Eye (tissue), 1 donor: ENCODE measurements around the gene SHISA9.

ENCODE experiments used
- DNase-seq: peaks from one replicate; pipeline ENCODE4 v3.0.0-alpha.2; 2015

Gene SHISA9

DNA sequence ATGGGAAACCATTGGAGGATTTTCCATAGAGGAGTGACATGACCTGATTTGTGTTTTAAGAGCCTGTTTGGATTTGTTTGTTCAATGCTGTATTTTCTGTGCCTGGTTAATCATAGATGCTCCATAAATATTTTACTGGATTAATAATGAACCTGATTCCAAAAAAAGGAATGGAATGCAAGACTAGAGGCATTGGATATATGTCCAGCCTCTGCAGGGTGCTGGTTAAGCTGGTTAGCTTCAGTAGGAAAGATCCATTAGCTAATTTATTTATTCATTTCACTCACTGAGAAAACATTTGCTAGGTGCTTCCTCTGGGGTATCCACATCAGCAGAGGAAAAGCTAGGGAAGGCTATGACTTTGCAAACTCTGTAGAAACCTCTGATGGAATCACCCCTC, 57.7 kb downstream of the SHISA9 start:
- DNase-seq = no peak

DNA sequence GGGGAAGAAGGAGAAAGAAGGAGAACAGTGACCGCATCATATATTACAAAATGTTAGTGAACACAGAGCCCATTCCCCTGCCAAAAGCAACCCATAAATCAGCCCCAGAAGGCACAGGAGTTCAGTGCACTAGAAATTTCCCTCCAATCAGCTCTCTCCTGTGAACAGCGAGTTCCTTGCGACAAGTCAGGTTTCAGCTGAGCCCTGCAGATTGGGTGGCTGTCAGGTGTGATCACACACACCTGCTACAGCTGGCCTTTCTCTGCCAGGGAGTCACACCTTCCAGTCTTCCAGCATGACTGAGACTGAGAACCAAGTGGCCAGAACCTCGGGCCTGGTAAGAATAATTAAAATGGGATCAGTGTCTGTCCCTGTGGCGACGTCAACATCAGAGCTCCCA, 60.2 kb downstream of the SHISA9 start:
- DNase-seq = no peak

- DNase-seq = no peak
Measured at GRCh38 chr16:12964461-12964860, 63.1 kb downstream of the SHISA9 start.

DNA sequence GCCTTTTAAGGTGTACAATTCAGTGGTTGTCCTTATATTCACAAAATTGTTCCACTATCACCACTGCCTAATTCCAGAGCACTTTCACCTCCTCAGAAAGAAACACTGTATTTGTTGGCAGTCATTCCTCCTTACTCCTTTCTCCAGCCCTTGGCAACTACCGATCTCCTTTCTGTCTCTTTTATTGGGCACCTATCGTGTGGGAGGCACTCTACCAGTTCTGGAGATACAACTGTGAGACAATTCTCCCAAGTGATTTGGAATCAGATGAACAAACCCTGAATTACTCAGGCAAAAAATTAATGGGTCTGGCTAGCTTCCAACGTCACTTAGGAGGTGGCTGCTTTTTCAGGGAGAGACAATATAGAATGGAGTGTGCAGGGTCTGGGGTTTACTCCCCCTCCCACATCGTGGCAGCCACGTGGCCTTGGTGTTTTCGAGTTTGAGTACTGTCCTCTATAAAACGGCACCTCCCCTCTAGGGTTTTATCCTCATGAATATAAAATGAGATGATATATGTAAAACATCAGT, 63.9 kb downstream of the SHISA9 start:
- DNase-seq = peak; percentile 9

DNA sequence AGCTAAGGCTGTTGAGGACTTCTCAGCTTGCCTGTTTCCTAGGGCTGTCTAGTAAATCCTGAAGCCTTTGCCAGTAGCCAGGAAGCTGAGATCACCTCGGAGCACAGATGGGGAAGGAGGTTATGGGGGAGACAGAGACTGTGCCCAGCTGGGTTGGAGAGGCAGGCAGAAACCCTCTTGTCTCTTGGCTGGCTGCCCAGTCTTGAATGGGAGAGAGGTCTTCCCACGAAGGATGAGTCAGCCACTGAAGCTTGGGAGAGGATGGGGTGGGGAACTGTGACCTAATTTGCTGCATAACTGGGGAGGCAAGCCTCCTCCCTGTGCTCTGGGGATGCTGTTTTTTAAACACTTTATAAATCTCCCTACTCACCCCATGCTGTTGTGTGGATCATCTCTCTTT, 69.8 kb downstream of the SHISA9 start:
- peak; percentile 30 for DNase-seq

- no peak for DNase-seq
Measured at GRCh38 chr16:12972246-12972645, 70.8 kb downstream of the SHISA9 start.

DNA sequence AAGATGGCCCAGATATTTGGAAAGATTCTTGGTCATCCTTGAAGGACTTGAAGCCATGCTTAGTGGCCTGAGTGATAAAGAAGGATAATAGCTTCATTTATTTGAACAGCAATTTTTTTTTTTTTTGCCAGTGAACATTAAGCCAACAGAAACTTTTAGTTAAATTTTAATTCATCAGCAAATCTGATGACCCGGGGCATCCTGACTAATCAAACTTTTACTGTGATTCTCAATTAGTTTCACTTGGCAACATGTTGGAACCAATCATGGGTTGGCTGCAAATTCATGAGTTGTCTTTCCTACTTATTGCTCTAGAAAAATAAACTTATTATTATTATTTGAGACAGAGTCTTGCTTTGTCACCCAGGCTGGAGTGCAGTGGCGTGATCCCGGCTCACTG, 74.4 kb downstream of the SHISA9 start:
- DNase-seq = no peak

DNA sequence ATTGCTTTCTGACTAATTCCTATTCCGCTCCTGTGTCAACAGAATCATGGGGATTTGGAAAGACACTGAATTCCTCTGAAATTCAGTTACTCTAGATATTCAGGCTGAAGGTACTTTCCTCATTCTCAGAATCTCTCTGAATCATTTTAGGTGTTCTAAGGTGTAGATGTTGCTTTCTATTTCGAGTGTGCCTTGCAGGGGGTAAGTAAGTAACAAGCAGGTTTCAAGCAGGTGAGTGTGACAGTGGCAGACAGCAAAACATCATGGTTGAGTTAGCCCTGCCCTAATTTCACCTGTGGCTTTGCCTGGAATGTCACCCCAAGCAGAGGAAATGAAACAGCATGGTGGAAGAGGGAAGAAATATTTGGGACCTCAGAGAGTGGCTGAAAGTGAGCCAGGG, 75.1 kb downstream of the SHISA9 start:
- DNase-seq = no peak

- DNase-seq = no peak
Measured at GRCh38 chr16:12976936-12977335, 75.5 kb downstream of the SHISA9 start.

DNA sequence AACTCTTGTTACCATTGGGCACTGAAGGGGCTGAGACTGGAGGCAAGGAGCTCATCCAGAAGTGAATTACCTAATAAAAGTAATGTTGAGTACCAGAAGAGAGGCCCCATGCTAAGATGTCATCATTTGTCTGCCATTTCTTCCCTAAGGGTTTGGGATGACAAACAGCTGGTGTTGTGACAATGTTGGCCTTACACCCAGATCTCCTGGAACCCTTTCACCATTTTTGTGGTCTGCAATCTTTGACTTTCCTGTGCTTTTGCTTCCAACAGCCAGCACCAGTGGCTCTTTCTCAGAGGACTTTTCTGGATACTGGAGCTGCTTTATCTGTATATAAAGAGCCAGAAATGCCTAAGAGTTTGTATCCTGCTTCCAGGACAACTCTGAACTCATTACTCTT, 84.1 kb downstream of the SHISA9 start:
- no peak for DNase-seq

DNA sequence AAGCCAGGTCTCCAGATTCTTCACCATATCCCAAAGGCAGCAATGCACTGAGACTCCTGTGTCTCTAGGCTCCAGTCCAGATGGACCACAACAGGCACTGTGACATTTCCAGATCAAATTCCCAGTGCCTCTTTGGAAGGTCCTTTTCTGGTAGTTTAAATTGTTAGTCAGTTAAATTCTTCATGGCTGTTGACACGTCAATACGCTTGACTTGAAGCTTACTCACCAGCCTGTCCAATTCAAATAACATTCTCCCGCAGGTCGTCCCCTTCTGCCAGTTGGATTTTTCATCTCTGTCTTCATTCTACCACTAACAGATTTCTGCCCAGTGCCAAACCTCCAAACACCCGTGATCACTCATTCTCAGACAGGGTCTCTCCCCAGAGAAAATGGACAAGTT, 86.7 kb downstream of the SHISA9 start:
- no peak for DNase-seq

GRCh38 chr16:12992066-12992465, 90.7 kb downstream of the SHISA9 start:
- no peak for DNase-seq

DNA sequence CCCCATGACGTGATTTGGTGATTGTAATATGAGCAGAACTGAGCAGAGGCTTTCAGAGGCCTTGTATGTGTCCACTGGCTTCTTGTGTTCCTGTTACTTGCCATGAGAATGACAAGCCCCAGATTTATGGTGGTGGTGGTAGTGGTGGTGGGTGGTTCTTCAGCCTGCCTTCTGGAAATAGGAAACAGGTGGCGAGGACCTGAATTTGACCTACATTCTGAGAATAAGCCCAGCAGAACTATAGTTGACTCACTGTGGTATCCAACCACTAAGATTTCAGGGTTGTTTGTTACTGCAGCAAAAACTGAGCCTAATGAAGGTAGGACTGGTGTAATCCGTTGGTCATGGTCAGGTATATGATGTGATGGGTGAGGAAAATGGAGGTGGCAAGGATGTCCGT, 93.0 kb downstream of the SHISA9 start:
- no peak for DNase-seq

DNA sequence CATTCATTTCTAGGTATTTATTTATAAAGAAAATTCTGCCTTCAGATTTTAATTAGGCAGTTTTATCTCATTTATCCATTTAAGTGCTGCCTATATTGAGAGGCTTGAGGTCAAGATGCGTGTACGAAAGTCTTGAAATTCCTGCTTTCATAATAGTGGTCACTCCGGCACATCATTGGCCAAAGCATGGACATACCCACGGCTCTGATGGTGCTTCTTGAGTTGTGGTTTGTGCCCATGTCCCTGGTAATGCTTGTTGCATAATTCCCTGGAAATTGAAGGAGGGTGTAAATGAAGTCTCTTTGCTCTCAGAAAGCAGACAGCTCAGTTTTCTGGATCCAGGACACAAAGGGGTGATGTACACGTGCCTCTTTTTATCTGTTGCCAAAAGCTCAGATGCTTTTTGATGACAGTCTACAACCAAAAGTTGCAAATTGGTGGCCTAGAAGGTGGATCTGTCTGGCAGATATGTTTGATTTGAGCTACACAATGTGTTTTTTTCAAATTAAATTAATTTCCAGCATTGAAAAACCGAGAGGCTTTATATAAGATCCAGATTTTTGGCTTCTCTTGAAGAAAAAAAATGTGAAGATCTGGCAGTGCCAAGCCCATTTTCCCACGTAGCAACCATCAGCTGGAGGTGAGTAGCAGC, 94.4 kb downstream of the SHISA9 start:
- no peak for DNase-seq

DNA sequence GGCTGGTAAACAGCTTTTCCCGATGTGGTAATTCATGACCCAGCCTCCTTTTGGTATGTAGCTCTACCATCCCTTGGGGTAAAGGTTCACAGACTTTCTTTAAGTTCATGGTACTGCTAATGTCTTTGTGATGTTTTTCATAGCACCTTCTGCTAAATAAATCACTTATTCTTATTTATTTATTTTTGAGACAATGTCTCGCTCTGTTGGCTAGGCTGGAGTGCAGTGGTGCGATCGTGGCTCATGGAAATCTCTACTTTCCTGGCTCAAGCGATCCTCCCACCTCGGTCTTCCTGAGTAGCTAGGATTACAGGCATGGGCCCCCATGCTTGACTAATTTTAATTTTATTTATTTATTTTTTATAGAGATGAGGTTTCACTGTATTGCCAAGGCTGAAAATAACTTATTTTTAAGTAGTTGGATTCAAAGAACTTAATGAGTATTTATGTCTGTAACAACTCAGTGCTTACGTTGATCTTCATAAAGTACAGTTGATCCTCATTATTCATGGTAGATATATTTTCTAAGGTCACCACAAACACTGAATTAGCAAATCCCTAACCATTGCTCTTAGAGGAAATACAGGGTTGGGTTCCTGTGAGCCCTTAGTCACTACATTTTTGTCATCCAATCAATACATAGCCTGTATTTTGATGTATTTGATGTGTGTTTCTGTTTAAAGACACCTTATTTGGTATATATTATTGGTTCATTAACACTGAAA, 97.1 kb downstream of the SHISA9 start:
- DNase-seq = no peak

DNA sequence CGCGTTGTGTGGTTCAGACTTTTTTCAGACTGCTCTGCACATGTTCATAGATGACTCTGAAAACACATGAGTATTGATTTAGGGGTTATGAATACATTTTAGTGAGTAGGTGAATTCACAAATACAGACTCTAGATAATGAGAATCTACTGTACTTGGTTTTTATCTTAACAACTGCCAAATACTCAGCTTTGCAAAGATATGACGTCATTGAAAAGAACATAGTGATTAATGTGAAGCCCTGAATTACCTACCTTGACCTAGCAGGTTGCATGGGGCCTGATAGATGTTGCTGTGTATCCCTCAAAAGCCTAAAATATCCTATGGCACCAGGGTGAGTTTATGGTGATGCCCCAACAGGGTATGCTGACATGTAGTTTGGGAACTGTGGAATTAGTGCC, 98.0 kb downstream of the SHISA9 start:
- no peak for DNase-seq

DNA sequence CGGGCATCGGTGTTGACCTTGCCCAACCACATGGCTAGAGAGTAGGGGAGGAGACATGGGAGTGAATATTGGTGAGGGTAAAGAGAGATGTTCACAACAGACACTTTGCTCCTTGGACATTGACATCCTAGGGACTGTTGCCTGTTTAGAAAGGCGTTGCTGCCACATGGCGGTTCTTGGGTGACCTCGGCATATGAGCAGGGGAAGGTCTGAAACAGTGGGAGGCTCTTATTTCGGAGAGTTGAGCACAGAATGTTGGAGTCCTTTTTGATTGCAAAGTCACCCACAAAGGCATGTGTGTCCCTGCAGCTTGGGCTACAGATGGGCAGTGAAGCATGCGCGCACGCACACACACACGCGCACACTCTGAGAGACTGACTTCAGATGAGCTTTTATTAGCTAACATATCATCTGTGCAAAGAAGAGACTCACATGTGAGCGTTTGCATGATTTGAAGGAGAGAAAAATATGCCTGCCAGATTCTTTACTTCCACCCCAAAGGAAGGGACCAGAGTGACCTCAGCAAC, 104.4 kb downstream of the SHISA9 start:
- peak; percentile 27 for DNase-seq

- peak; percentile 51 for DNase-seq
Measured at GRCh38 chr16:13012601-13013000, 111.2 kb downstream of the SHISA9 start.

DNA sequence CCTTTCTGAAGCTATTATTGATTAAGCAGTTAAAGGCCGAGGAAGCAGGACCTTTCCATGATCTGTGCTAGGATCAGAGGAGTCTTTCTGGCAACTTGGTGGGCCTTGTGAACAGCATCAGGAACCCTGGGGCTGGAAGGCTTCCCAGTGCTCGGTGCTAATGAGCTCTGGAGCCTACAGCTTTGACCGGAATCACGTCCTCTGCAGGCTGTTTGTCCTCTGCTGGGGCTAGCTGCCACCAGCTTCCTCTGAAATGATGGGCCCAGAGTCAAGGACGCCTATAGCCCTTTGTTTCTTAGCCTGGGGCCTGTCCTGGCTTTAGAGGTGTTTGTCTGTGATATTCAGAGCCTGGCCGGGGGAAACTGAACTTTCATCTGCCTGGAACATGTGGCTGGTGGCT, 111.6 kb downstream of the SHISA9 start:
- no peak for DNase-seq

- no peak for DNase-seq
Measured at GRCh38 chr16:13014476-13014875, 113.1 kb downstream of the SHISA9 start.

DNA sequence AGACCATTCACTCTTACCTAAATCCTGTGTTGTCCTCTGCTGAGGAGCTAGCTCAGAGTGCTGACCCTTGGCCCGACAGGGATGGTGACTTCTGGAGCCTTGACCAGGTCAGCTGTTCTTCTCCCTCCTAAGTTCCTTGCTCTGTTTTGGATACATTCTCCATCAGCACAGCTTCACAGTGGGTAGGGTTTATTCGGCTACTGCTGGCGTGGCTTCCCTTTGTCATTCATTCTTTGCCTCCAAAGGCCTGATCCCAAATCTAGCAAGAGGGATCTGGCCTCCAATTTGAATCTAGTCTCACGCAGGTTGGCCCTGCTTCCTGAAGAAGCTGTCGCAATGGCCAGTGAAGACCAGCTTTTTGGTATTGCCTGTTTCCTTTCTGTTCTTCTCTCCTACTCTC, 116.6 kb downstream of the SHISA9 start:
- no peak for DNase-seq

DNA sequence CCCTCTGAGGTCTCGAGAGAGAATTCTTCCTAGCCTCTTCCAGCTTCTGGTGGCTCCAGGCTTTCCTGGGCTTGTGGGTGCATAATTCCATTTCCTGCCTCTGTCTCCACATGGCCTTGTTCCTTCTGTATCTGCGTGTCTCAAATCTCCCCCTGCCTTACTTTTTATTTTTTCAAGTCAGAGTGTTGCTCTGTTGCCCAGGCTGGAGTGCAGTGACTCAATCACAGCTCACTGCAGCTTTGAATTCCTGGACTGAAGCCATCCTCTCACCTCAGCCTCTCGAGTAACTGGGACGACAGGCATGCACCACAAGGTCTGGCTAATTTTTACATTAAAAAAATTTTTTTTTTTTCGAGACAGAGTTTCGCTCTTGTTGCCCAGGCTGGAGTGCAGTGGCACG, 120.6 kb downstream of the SHISA9 start:
- no peak for DNase-seq

- DNase-seq = no peak
Measured at GRCh38 chr16:13029786-13030185, 128.4 kb downstream of the SHISA9 start.

GRCh38 chr16:13030769-13031168, 129.4 kb downstream of the SHISA9 start:
- DNase-seq = no peak
